ENCODE results near the gene CSNK2A2. TPM values are rescaled to one million over a fixed set of nuclear protein-coding genes. Genes with fewer than 3 reads are reported as not detected.

The CSNK2A2 gene
- total RNA-seq, 1 experiment from 2014 or later, result 21.7 TPM

GRCh38 chr16:58124601-58124915 lies 73.3 kb downstream of the CSNK2A2 start:
- peaks cover 20% of the 10 kb centered on the region for H3K36me3 ChIP-seq
- no peak overlapping the region for H3K4me3 ChIP-seq
- no peaks in the 10 kb centered on the region for H3K9me3 ChIP-seq (replicated peaks)
- no peak for DNase-seq (ENCODE audit: low read depth in 1 of 2, low spot score in 2 of 2)
- H3K27ac ChIP-seq, result no peak overlapping the region
- no peaks in the 10 kb centered on the region for H3K27me3 ChIP-seq (replicated peaks)
- peaks cover 31% of the 10 kb centered on the region for H3K4me1 ChIP-seq (replicated peaks)

- H3K4me3 ChIP-seq, result no peak overlapping the region
- H3K4me1 ChIP-seq (replicated peaks), result peaks cover 31% of the 10 kb centered on the region
- DNase-seq (ENCODE audit: low read depth in 1 of 2, low spot score in 2 of 2), result no peak
- no peak overlapping the region for H3K27ac ChIP-seq
- no peaks in the 10 kb centered on the region for H3K9me3 ChIP-seq (replicated peaks)
- no peaks in the 10 kb centered on the region for H3K27me3 ChIP-seq (replicated peaks)
- peaks cover 19% of the 10 kb centered on the region for H3K36me3 ChIP-seq
Observed at GRCh38 chr16:58123896-58124600, 73.9 kb downstream of the CSNK2A2 start.

GRCh38 chr16:58121132-58121531 lies 76.8 kb downstream of the CSNK2A2 start:
- H3K4me1 ChIP-seq (replicated peaks), result peaks cover 24% of the 10 kb centered on the region
- peaks cover 15% of the 10 kb centered on the region for H3K36me3 ChIP-seq
- no peaks in the 10 kb centered on the region for H3K9me3 ChIP-seq (replicated peaks)
- DNase-seq (ENCODE audit: low read depth in 1 of 2, low spot score in 2 of 2), result no peak
- no peak overlapping the region for H3K27ac ChIP-seq
- no peaks in the 10 kb centered on the region for H3K27me3 ChIP-seq (replicated peaks)
- no peak overlapping the region for H3K4me3 ChIP-seq

GRCh38 chr16:58120234-58120633 lies 77.7 kb downstream of the CSNK2A2 start:
- Histone ChIP-seq H3K9me3 (replicated peaks) (no peaks in the 10 kb centered on the region), H3K4me1 (replicated peaks) (peaks cover 30% of the 10 kb centered on the region), H3K27ac (no peak overlapping the region), H3K4me3 (no peak overlapping the region), H3K36me3 (peaks cover 16% of the 10 kb centered on the region), H3K27me3 (replicated peaks) (no peaks in the 10 kb centered on the region)
- DNase-seq (ENCODE audit: low read depth in 1 of 2, low spot score in 2 of 2), result no peak

GRCh38 chr16:58119509-58119845 lies 78.4 kb downstream of the CSNK2A2 start:
- Histone ChIP-seq H3K27me3 (replicated peaks) (no peaks in the 10 kb centered on the region), H3K36me3 (peaks cover 24% of the 10 kb centered on the region), H3K4me3 (no peak overlapping the region), H3K27ac (no peak overlapping the region), H3K9me3 (replicated peaks) (no peaks in the 10 kb centered on the region), H3K4me1 (replicated peaks) (peaks cover 31% of the 10 kb centered on the region)
- DNase-seq (ENCODE audit: low read depth in 1 of 2, low spot score in 2 of 2), result no peak

- Histone ChIP-seq H3K27me3 (replicated peaks) (no peaks in the 10 kb centered on the region), H3K9me3 (replicated peaks) (no peaks in the 10 kb centered on the region), H3K4me3 (no peak overlapping the region), H3K27ac (no peak overlapping the region), H3K4me1 (replicated peaks) (peaks cover 27% of the 10 kb centered on the region), H3K36me3 (peaks cover 25% of the 10 kb centered on the region)
- DNase-seq (ENCODE audit: low read depth in 1 of 2, low spot score in 2 of 2), result no peak
Observed at GRCh38 chr16:58118801-58119508, 79.0 kb downstream of the CSNK2A2 start.

- no peak overlapping the region for H3K4me3 ChIP-seq
- no peaks in the 10 kb centered on the region for H3K27me3 ChIP-seq (replicated peaks)
- H3K9me3 ChIP-seq (replicated peaks), result no peaks in the 10 kb centered on the region
- DNase-seq (ENCODE audit: low read depth in 1 of 2, low spot score in 2 of 2), result no peak
- no peak overlapping the region for H3K27ac ChIP-seq
- peaks cover 24% of the 10 kb centered on the region for H3K4me1 ChIP-seq (replicated peaks)
- H3K36me3 ChIP-seq, result peaks cover 40% of the 10 kb centered on the region
Observed at GRCh38 chr16:58116529-58116928, 81.4 kb downstream of the CSNK2A2 start.

GRCh38 chr16:58116081-58116480 lies 81.8 kb downstream of the CSNK2A2 start:
- peak in 1 of 2 experiments; percentile 40 for DNase-seq (ENCODE audit: low read depth in 1 of 2, low spot score in 2 of 2)
- Histone ChIP-seq H3K27ac (peak overlapping the region; percentile 9; the same call in 1 of the 2 replicates), H3K9me3 (replicated peaks) (no peaks in the 10 kb centered on the region)

GRCh38 chr16:58114827-58115825 lies 82.8 kb downstream of the CSNK2A2 start:
- no peak overlapping the region for H3K4me3 ChIP-seq
- DNase-seq (ENCODE audit: low read depth in 1 of 2, low spot score in 2 of 2), result no peak
- H3K9me3 ChIP-seq (replicated peaks), result no peaks in the 10 kb centered on the region
- peaks cover 40% of the 10 kb centered on the region for H3K36me3 ChIP-seq
- no peaks in the 10 kb centered on the region for H3K27me3 ChIP-seq (replicated peaks)
- peak overlapping the region; percentile 9; the same call in 1 of the 2 replicates for H3K27ac ChIP-seq
- H3K4me1 ChIP-seq (replicated peaks), result peaks cover 19% of the 10 kb centered on the region

More at GRCh38 chr16:58116081-58116480, 81.8 kb downstream of the CSNK2A2 start:
- H3K36me3 ChIP-seq, result peaks cover 40% of the 10 kb centered on the region
- peaks cover 19% of the 10 kb centered on the region for H3K4me1 ChIP-seq (replicated peaks)
- H3K4me3 ChIP-seq, result no peak overlapping the region
- H3K27me3 ChIP-seq (replicated peaks), result no peaks in the 10 kb centered on the region

GRCh38 chr16:58111302-58111627 lies 86.6 kb downstream of the CSNK2A2 start:
- Histone ChIP-seq H3K27me3 (replicated peaks) (no peaks in the 10 kb centered on the region), H3K36me3 (peaks cover 34% of the 10 kb centered on the region), H3K4me3 (no peak overlapping the region), H3K9me3 (replicated peaks) (no peaks in the 10 kb centered on the region), H3K27ac (no peak overlapping the region), H3K4me1 (replicated peaks) (peaks cover 11% of the 10 kb centered on the region)
- no peak for DNase-seq (ENCODE audit: low read depth in 1 of 2, low spot score in 2 of 2)

- Histone ChIP-seq H3K4me3 (no peak overlapping the region), H3K9me3 (replicated peaks) (no peaks in the 10 kb centered on the region), H3K27ac (no peak overlapping the region), H3K36me3 (peaks cover 31% of the 10 kb centered on the region), H3K27me3 (replicated peaks) (no peaks in the 10 kb centered on the region), H3K4me1 (replicated peaks) (peaks cover 6% of the 10 kb centered on the region)
- no peak for DNase-seq (ENCODE audit: low read depth in 1 of 2, low spot score in 2 of 2)
Observed at GRCh38 chr16:58110571-58111301, 87.2 kb downstream of the CSNK2A2 start.

GRCh38 chr16:58109881-58110280 lies 88.0 kb downstream of the CSNK2A2 start:
- no peak for DNase-seq (ENCODE audit: low read depth in 1 of 2, low spot score in 2 of 2)
- H3K36me3 ChIP-seq, result peaks cover 23% of the 10 kb centered on the region

GRCh38 chr16:58109330-58109729 lies 88.6 kb downstream of the CSNK2A2 start:
- Histone ChIP-seq H3K4me1 (replicated peaks) (no peaks in the 10 kb centered on the region), H3K36me3 (peaks cover 18% of the 10 kb centered on the region), H3K27me3 (replicated peaks) (no peaks in the 10 kb centered on the region), H3K9me3 (replicated peaks) (no peaks in the 10 kb centered on the region), H3K27ac (no peak overlapping the region), H3K4me3 (no peak overlapping the region)
- DNase-seq (ENCODE audit: low read depth in 1 of 2, low spot score in 2 of 2), result no peak

More at GRCh38 chr16:58109881-58110280, 88.0 kb downstream of the CSNK2A2 start:
- H3K27me3 ChIP-seq (replicated peaks), result no peaks in the 10 kb centered on the region
- H3K4me3 ChIP-seq, result no peak overlapping the region
- no peak overlapping the region for H3K27ac ChIP-seq
- H3K9me3 ChIP-seq (replicated peaks), result no peaks in the 10 kb centered on the region
- H3K4me1 ChIP-seq (replicated peaks), result no peaks in the 10 kb centered on the region

Measured in SJSA1 (cell line).